HS-27A (cell line): ENCODE results near the gene ILF2.

ENCODE experiments used
- DNase-seq: peaks from one replicate; pipeline ENCODE4 v3.0.0-alpha.2; 2012; ENCODE audit warnings: low read depth, missing footprints

The ILF2 gene

GRCh38 chr1:153627715-153628626, 42.8 kb downstream of the ILF2 start, which contains the start of gene S100A1:
S100A1 (plus strand) TSS chr1:153628434; CDS start chr1:153630522, 2,088 bp downstream.
- no peak for DNase-seq

GRCh38 chr1:153626904-153627714, 43.7 kb downstream of the ILF2 start, which contains the start of gene S100A13:
S100A13 (minus strand) TSS chr1:153627505; CDS start chr1:153626472, 1,033 bp downstream.
- DNase-seq: peak; percentile 86

- DNase-seq: no peak
Measured at GRCh38 chr1:153626477-153626903, 44.3 kb downstream of the ILF2 start.

- no peak for DNase-seq
Measured at GRCh38 chr1:153624965-153625611, 45.7 kb downstream of the ILF2 start.

GRCh38 chr1:153623101-153623500, 47.7 kb downstream of the ILF2 start:
- no peak for DNase-seq

GRCh38 chr1:153619171-153619570, 51.6 kb downstream of the ILF2 start:
- no peak for DNase-seq

GRCh38 chr1:153617663-153618062, 53.1 kb downstream of the ILF2 start:
- peak; percentile 36 for DNase-seq

- DNase-seq: no peak
Measured at GRCh38 chr1:153616917-153617311, 53.9 kb downstream of the ILF2 start.

GRCh38 chr1:153616144-153616916, 54.5 kb downstream of the ILF2 start, which contains the start of gene S100A14:
S100A14 (minus strand) TSS chr1:153616325; CDS start chr1:153615858, 467 bp downstream.
- no peak for DNase-seq

GRCh38 chr1:153615406-153615805, 55.4 kb downstream of the ILF2 start:
- no peak for DNase-seq

- DNase-seq: no peak
Measured at GRCh38 chr1:153614906-153615305, 55.9 kb downstream of the ILF2 start.

- DNase-seq: no peak
Measured at GRCh38 chr1:153614189-153614900, 56.4 kb downstream of the ILF2 start.

GRCh38 chr1:153613406-153613805, 57.4 kb downstream of the ILF2 start:
- DNase-seq: no peak

- no peak for DNase-seq
Measured at GRCh38 chr1:153612755-153613331, 58.0 kb downstream of the ILF2 start, which contains the start of gene S100A16. S100A16 (minus strand) TSS chr1:153613137; CDS start chr1:153608151, 4,986 bp downstream.

GRCh38 chr1:153612111-153612754, 58.6 kb downstream of the ILF2 start:
- DNase-seq: no peak
